Gastrocnemius medialis (tissue), 4 donors: Measurements from ENCODE around the gene PKM.

Experiments
- POLR2A ChIP-seq, 2 donors: fragments of 450-650 bp; IDR thresholded peaks; one replicate each; pipeline ENCODE4 v1.6.1; 2017; ENCODE audit warnings: antibody characterized with exemption in 2 of 2, mild to moderate bottlenecking in 2 of 2, moderate library complexity in 2 of 2
- TF ChIP-seq, protein P1 (sequence below), 5 experiments: fragments of 450-650 bp in 3 of 5; fragments of 200-600 bp in 2 of 5; sonication (generic) in 2 of 5; IDR thresholded peaks in 4 of 5; conservative IDR thresholded peaks in 1 of 5; 1 replicate in 4 of 5; 2 replicates in 1 of 5; pipeline ENCODE4 v1.5.1; 2016 to 2019; ENCODE audit warnings: antibody characterized with exemption in 5 of 5, mild to moderate bottlenecking in 3 of 5, moderate library complexity in 3 of 5

DNA sequence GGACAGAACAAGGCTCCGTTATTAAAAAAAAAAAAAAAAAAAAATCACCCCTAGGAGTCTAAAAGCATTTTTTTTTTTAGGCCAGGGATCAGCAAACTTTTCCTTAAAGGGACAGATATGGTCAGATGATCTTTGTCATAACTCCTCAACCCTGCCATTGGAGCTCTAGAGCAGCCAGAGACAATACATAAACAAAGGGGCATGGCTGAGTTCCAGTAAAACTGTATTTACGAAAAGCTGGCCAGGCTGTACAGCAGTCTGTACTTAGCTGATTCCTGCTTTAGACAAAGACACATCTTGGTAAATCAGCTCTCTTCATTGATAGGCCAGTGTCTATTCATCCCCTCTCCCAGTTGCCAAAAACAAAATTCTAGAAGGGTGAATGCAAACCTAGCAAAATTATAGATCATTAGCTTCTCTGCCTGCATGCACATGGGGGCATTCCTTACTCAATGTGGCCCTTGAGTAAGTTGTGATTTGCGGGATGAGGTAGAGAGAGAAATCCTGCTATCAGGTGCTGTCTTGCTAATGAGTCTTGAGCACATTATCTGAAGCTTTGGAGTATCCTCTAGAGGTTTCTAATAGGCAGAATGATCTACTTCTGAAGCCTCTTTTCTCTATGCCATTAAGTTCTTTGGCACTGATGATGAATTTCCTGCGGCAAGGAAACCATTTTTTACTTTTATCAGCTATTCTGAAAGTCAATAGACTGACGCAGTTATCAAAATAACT, 77.6 kb downstream of the PKM start:
- TF ChIP-seq, protein P1, sequence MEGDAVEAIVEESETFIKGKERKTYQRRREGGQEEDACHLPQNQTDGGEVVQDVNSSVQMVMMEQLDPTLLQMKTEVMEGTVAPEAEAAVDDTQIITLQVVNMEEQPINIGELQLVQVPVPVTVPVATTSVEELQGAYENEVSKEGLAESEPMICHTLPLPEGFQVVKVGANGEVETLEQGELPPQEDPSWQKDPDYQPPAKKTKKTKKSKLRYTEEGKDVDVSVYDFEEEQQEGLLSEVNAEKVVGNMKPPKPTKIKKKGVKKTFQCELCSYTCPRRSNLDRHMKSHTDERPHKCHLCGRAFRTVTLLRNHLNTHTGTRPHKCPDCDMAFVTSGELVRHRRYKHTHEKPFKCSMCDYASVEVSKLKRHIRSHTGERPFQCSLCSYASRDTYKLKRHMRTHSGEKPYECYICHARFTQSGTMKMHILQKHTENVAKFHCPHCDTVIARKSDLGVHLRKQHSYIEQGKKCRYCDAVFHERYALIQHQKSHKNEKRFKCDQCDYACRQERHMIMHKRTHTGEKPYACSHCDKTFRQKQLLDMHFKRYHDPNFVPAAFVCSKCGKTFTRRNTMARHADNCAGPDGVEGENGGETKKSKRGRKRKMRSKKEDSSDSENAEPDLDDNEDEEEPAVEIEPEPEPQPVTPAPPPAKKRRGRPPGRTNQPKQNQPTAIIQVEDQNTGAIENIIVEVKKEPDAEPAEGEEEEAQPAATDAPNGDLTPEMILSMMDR (IDR thresholded peaks at IDR 0.05 in 4 of 5, conservative IDR thresholded peaks at IDR 0.05 in 1 of 5): no peak
- TF ChIP-seq POLR2A (IDR thresholded peaks at IDR 0.05): no peak
